Aorta (tissue), 5 donors: Measurements from ENCODE around the gene ENOX1. TPM values are rescaled to one million over a fixed set of nuclear protein-coding genes. Genes with fewer than 3 reads are reported as not detected.

ENCODE experiments used
- ATAC-seq: fragments of 200-7000 bp; cut with Tn5 transposase; one replicate; pipeline ENCODE4 v1.9.1; 2022; ENCODE audit warnings: moderate library complexity; ENCODE audit not compliant: low FRiP score
- DNase-seq, 2 donors: peaks; one replicate each; pipeline ENCODE4 v3.0.0-alpha.2; 2020
- H3K27ac ChIP-seq, 2 donors: one replicate each; pipeline ENCODE4 v1.5.1; 2013; ENCODE audit warnings: low read length in 2 of 2, mild to moderate bottlenecking in 2 of 2, moderate library complexity in 2 of 2, control low read depth in 1 of 2, inconsistent platforms in 1 of 2, low read depth in 1 of 2
- H3K27me3 ChIP-seq, 2 donors: one replicate each; pipeline ENCODE4 v1.6.1; 2013; ENCODE audit warnings: control low read depth in 1 of 2, low read length in 1 of 2, mild to moderate bottlenecking in 1 of 2, moderate library complexity in 1 of 2; ENCODE audit not compliant: insufficient read depth in 2 of 2, control insufficient read depth in 1 of 2
- H3K36me3 ChIP-seq, 2 donors: one replicate each; pipeline ENCODE4 v1.6.1; 2013; ENCODE audit warnings: control low read depth in 1 of 2, low read length in 1 of 2, mild to moderate bottlenecking in 1 of 2; ENCODE audit not compliant: insufficient read depth in 2 of 2, control insufficient read depth in 1 of 2
- H3K4me1 ChIP-seq, 2 donors: one replicate each; pipeline ENCODE4 v1.6.1; 2013; ENCODE audit warnings: low read length in 2 of 2, control low read depth in 1 of 2, mild to moderate bottlenecking in 1 of 2, moderate library complexity in 1 of 2; ENCODE audit not compliant: insufficient read depth in 2 of 2, control insufficient read depth in 1 of 2
- H3K4me3 ChIP-seq, 2 donors: one replicate each; pipeline ENCODE4 v1.5.1; 2013; ENCODE audit warnings: low read length in 2 of 2, control low read depth in 1 of 2, mild to moderate bottlenecking in 1 of 2
- H3K9me3 ChIP-seq: one replicate; pipeline ENCODE4 v1.6.1; 2013; ENCODE audit warnings: mild to moderate bottlenecking, low read length; ENCODE audit not compliant: control insufficient read depth
- WGBS, 2 donors: extraction: QIAGEN DNeasy Blood & Tissue Kit; methylation state at CpG; one replicate each; pipeline ENCODE4 v1.1.7; 2013; 5-methylcytosine and 5-hydroxymethylcytosine counted together
- intact Hi-C, 2 donors: fragments of 100-400 bp; cut with DNase I; formaldehyde crosslinking; loops; one replicate each; pipeline versions ENCODE4 v1.14.2 to v1.15.0; 2022
- polyA plus RNA-seq, 2 donors: library from polyadenylated mRNA; stranded (reverse); fragments of 200-250 nt; gene quantifications; one replicate each; pipeline ENCODE4 v1.2.3, GENCODE V29; 2013
- total RNA-seq, 2 donors: library from RNA; stranded (reverse); fragmentation: NEBNext Ultra II Directional; extraction: Animal tissue kit (Norgen Biotek cat#: 25700); gene quantifications; one replicate each; pipeline ENCODE4 v1.2.1, GENCODE V29; 2021
- donor health status: healthy with polysubstance abuse.
- donor health status: Bipolar disorder and iron deficiency.
- donor health status: DM: no; HTN: no; CAD: no.
- donor health status: DM: no; HTN: no; CAD: no.
- donor health status: DM: yes; HTN: yes; CAD: no.

The ENOX1 gene
- total and polyA plus RNA-seq, 4 donors, result 0.15 to 2.2 (median 1.4) TPM; not detected in 1

GRCh38 chr13:43597599-43597945 lies 189.2 kb downstream of the ENOX1 start:
- Histone ChIP-seq H3K27ac (no peak overlapping the region), H3K4me1 (no peaks in the 10 kb centered on the region), H3K36me3 (no peaks in the 10 kb centered on the region), H3K9me3 (peaks cover 3% of the 10 kb centered on the region), H3K27me3 (no peaks in the 10 kb centered on the region), H3K4me3 (no peak overlapping the region)
- ATAC-seq (no peak), DNase-seq (no peak)
- WGBS, 2 donors, result 94 to 100% methylated on average over 1 of the region's 1 CpG
- intact Hi-C loops, result no loop called here

DNA sequence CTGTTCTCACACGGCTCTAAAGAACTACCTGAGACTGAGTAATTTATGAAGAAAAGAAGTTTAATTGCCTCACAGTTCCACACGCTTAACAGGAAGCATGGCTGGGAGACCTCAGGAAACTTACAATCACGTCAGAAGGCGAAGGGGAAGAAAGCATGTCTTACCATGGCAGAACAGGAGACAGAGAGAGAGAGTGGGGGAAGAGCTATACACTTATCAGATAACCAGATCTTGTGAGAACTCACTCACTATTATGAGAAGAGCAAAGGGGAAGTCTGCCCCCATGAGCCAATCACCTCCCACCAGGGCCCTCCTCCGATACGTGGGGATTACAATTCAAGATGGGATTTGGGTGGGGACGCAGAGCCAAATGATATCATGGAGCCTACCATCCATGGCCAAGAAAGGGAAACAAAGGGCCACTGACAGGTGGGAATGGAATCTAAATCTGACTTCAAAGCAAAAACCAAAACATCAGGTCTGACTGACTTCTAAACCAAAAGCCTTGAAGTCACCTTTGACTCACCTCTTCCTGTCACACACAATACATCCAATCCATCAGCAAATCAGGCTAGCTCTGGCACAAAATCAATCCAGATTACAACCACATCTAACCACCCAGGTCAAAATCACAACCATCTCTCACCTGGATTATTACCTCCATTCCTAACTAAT lies 189.7 kb downstream of the ENOX1 start:
- intact Hi-C loops, result no loop called here
- ATAC-seq (no peak), DNase-seq (no peak)
- H3K36me3 ChIP-seq, result no peaks in the 10 kb centered on the region
- H3K4me3 ChIP-seq, result no peak overlapping the region
- no peak overlapping the region for H3K27ac ChIP-seq
- WGBS, 2 donors, result 95 to 96% methylated on average over 7 of the region's 7 CpGs
- no peaks in the 10 kb centered on the region for H3K4me1 ChIP-seq
- no peaks in the 10 kb centered on the region for H3K27me3 ChIP-seq
- peaks cover 3% of the 10 kb centered on the region for H3K9me3 ChIP-seq

DNA sequence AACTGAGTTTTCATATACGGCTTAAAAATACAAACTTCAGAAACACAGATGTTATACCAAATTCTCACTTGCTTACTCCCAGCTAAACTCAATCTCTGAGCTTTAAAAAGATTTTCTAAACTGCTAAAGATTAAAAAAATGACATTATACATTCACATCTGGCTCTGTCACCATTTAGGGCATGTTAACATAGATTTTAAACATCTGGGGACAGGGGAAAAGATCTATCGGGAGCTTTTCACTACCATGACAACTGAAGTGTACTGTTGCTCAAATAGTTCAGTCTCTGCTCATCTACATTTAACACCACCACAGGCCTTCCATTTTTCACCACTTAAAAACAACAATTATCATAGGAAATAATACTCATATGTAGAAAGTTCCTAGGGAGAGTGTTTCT lies 190.8 kb downstream of the ENOX1 start:
- Histone ChIP-seq H3K27ac (no peak overlapping the region), H3K4me3 (no peak overlapping the region), H3K9me3 (peaks cover 3% of the 10 kb centered on the region), H3K27me3 (no peaks in the 10 kb centered on the region), H3K4me1 (no peaks in the 10 kb centered on the region), H3K36me3 (no peaks in the 10 kb centered on the region)
- ATAC-seq (no peak), DNase-seq (no peak)
- WGBS, 2 donors, result 89 to 94% methylated on average over 2 of the region's 2 CpGs
- intact Hi-C loops, result no loop called here

DNA sequence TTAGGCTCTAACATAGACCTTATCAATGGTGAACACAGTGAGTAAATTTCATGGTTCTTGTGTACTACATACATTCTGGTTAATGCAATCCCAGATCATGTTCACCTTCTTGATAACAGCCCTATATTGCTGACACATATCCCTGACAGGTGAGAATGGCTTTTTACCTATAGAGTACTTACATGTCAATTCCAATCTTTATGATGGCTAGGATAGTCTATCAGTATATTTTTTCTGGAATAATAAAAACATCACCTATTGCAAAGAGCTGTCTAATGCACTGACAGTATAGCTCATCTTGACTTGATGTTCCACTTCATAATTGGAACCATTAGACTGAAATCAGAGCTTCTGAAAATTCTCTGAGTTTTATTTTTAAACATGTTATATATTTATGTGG lies 199.4 kb downstream of the ENOX1 start:
- H3K27me3 ChIP-seq, result no peaks in the 10 kb centered on the region
- no peaks in the 10 kb centered on the region for H3K36me3 ChIP-seq
- no peaks in the 10 kb centered on the region for H3K4me1 ChIP-seq
- H3K4me3 ChIP-seq, result no peak overlapping the region
- ATAC-seq (no peak), DNase-seq (no peak)
- no peak overlapping the region for H3K27ac ChIP-seq
- H3K9me3 ChIP-seq, result no peaks in the 10 kb centered on the region
- intact Hi-C loops, result no loop called here

GRCh38 chr13:43584751-43585150 lies 202.0 kb downstream of the ENOX1 start:
- 95 to 99% methylated on average over 3 of the region's 3 CpGs for WGBS, 2 donors
- H3K4me1 ChIP-seq, result no peaks in the 10 kb centered on the region
- H3K36me3 ChIP-seq, result no peaks in the 10 kb centered on the region
- H3K9me3 ChIP-seq, result no peaks in the 10 kb centered on the region
- ATAC-seq, result no peak
- intact Hi-C loops, result no loop called here
- H3K4me3 ChIP-seq, result no peak overlapping the region
- H3K27me3 ChIP-seq, result no peaks in the 10 kb centered on the region
- H3K27ac ChIP-seq, result no peak overlapping the region
- no peak for DNase-seq

- Histone ChIP-seq H3K36me3 (no peaks in the 10 kb centered on the region), H3K4me3 (no peak overlapping the region), H3K9me3 (no peaks in the 10 kb centered on the region), H3K4me1 (no peaks in the 10 kb centered on the region), H3K27ac (no peak overlapping the region), H3K27me3 (no peaks in the 10 kb centered on the region)
- intact Hi-C loops, result no loop called here
- no peak for ATAC-seq
- WGBS, 2 donors, result 81 to 84% methylated on average over 1 of the region's 1 CpG
- no peak for DNase-seq
Measured at GRCh38 chr13:43583321-43583720, 203.5 kb downstream of the ENOX1 start.

GRCh38 chr13:43580280-43580679 lies 206.5 kb downstream of the ENOX1 start:
- Histone ChIP-seq H3K36me3 (no peaks in the 10 kb centered on the region), H3K9me3 (no peaks in the 10 kb centered on the region), H3K4me1 (no peaks in the 10 kb centered on the region), H3K27me3 (no peaks in the 10 kb centered on the region), H3K27ac (no peak overlapping the region), H3K4me3 (no peak overlapping the region)
- DNase-seq (no peak), ATAC-seq (no peak)
- WGBS, 2 donors, result 94 to 95% methylated on average over 4 of the region's 4 CpGs
- intact Hi-C loops, result no loop called here

- ATAC-seq (no peak), DNase-seq (no peak)
- Histone ChIP-seq H3K4me3 (no peak overlapping the region), H3K27me3 (no peaks in the 10 kb centered on the region), H3K27ac (no peak overlapping the region), H3K4me1 (no peaks in the 10 kb centered on the region), H3K36me3 (no peaks in the 10 kb centered on the region), H3K9me3 (no peaks in the 10 kb centered on the region)
- intact Hi-C loops, result no loop called here
Measured at GRCh38 chr13:43579321-43579720, 207.5 kb downstream of the ENOX1 start.

DNA sequence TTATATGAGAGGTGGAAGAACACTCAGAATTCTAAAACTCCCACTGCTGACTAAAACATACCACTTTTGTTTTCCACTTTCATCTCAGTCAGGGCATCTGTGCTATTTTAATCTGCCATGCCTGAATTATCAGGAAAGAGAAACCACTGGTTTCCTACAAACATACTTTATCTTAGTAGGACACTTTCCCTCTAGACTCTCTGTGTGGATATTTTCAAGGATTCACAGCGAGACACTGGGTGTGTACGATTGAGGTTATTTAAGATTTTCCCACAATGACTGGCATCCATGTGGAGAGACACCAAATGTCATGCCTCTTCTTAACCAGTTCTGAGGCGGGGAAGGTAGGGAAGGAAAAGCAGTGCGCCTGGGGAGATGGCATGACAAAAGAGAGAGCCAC lies 212.2 kb downstream of the ENOX1 start:
- no peaks in the 10 kb centered on the region for H3K27me3 ChIP-seq
- intact Hi-C loops, result no loop called here
- WGBS, 2 donors, result 92% methylated on average over 4 of the region's 4 CpGs
- H3K4me1 ChIP-seq, result no peaks in the 10 kb centered on the region
- no peaks in the 10 kb centered on the region for H3K9me3 ChIP-seq
- ATAC-seq (no peak), DNase-seq (no peak)
- H3K36me3 ChIP-seq, result no peaks in the 10 kb centered on the region
- H3K27ac ChIP-seq, result no peak overlapping the region
- H3K4me3 ChIP-seq, result no peak overlapping the region
